HCT116 (cell line): ENCODE data around the gene PDE9A. TPM values are rescaled to one million over a fixed set of nuclear protein-coding genes. Genes with fewer than 3 reads are reported as not detected.

Source experiments
- ATAC-seq: fragments of 200-7000 bp; cut with Tn5 transposase; 2 replicates; pipeline ENCODE4 v1.9.1; 2020; ENCODE audit warnings: mild to moderate bottlenecking, moderate library complexity
- BruUV-seq: library from RNA; stranded (reverse); fragments of 400-500 nt; replicated peaks from 2 replicates; lab custom pipeline; 2021; lab: Mats Ljungman, UMichigan
- CTCF ChIA-PET: fragments of 300-600 bp; sonication (Branson Sonifier 250); formaldehyde crosslinking; loops from one replicate; lab custom pipeline; 2021; ENCODE audit warnings: antibody characterized with exemption; lab: Charles Lee
- POLR2A ChIA-PET: fragments of 300-600, 350-600 bp; sonication (Branson Sonifier 250); formaldehyde crosslinking; loops from one replicate; lab custom pipeline; 2021; ENCODE audit warnings: antibody characterized with exemption; lab: Charles Lee
- RAD21 ChIA-PET, 2 experiments: fragments of 300-600 bp; sonication (Branson Sonifier 250); formaldehyde crosslinking; loops; one replicate each; lab custom pipeline; 2023; ENCODE audit warnings: low total read pairs in 2 of 2; ENCODE audit not compliant: uncharacterized antibody in 2 of 2, unreplicated experiment in 2 of 2, low non-redundant PET in 1 of 2; lab: Charles Lee
- DNase-seq: peaks from one replicate; pipeline ENCODE4 v3.0.0-alpha.2; 2010; ENCODE audit warnings: low read depth, low spot score
- H2AFZ ChIP-seq: fragments of 200-600 bp; shearing (Covaris generic), sonication (generic); 2 replicates; pipeline ENCODE4 v1.6.1; 2017; ENCODE audit warnings: low read depth, mixed run types, mixed read lengths, antibody characterized with exemption, low read length; ENCODE audit not compliant: poor library complexity, severe bottlenecking
- H3K27ac ChIP-seq: 2 replicates; pipeline ENCODE4 v1.5.1; 2012; ENCODE audit warnings: low read depth, low read length
- H3K27me3 ChIP-seq: fragments of 200-600 bp; sonication (generic); 2 replicates; pipeline ENCODE4 v1.6.1; 2016; ENCODE audit warnings: mixed run types, low read length, mixed read lengths; ENCODE audit not compliant: insufficient read depth
- H3K36me3 ChIP-seq, 2 experiments: fragments of 200-500 bp in 1 of 2; fragments of 200-600 bp in 1 of 2; sonication (Bioruptor generic) in 1 of 2; sonication (generic) in 1 of 2; 2 replicates each; pipeline versions ENCODE4 v1.5.1 to v1.6.1; 2014 to 2016; ENCODE audit warnings: low read length in 2 of 2, inconsistent platforms in 1 of 2, mixed read lengths in 1 of 2, mixed run types in 1 of 2; ENCODE audit not compliant: insufficient read depth in 2 of 2, control insufficient read depth in 1 of 2
- H3K4me1 ChIP-seq, 2 experiments: fragments of 200-600 bp in 1 of 2; sonication (generic) in 1 of 2; 2 replicates each; pipeline versions ENCODE4 v1.5.1 to v1.6.1; 2012 to 2017; ENCODE audit warnings: low read length in 2 of 2, inconsistent platforms in 1 of 2, mild to moderate bottlenecking in 1 of 2, mixed read lengths in 1 of 2, mixed run types in 1 of 2, moderate library complexity in 1 of 2; ENCODE audit not compliant: insufficient read depth in 2 of 2, control insufficient read depth in 1 of 2
- H3K4me2 ChIP-seq: fragments of 200-600 bp; sonication (generic); 2 replicates; pipeline ENCODE4 v1.6.1; 2017; ENCODE audit warnings: mixed run types, low read length, mixed read lengths
- H3K4me3 ChIP-seq, 2 experiments: fragments of 200-600 bp in 1 of 2; sonication (generic) in 1 of 2; replicated peaks in 1 of 2; 2 replicates each; pipeline ENCODE4 v1.5.1; 2011 to 2016; ENCODE audit warnings: low read length in 2 of 2, control low read depth in 1 of 2, low read depth in 1 of 2, mild to moderate bottlenecking in 1 of 2, mixed read lengths in 1 of 2, mixed run types in 1 of 2
- H3K79me2 ChIP-seq: fragments of 200-600 bp; sonication (generic); 2 replicates; pipeline ENCODE4 v1.6.1; 2017; ENCODE audit warnings: mild to moderate bottlenecking, mixed run types, low read length, moderate library complexity, mixed read lengths; ENCODE audit not compliant: insufficient read depth
- H3K9ac ChIP-seq: fragments of 200-600 bp; sonication (generic); 2 replicates; pipeline ENCODE4 v1.6.1; 2016; ENCODE audit warnings: low read length, mixed read lengths
- H3K9me2 ChIP-seq: fragments of 200-600 bp; sonication (generic), shearing (Covaris generic); 2 replicates; pipeline ENCODE4 v1.6.1; 2017; ENCODE audit warnings: mixed run types, mild to moderate bottlenecking, moderate library complexity; ENCODE audit not compliant: insufficient read depth
- H3K9me3 ChIP-seq, 2 experiments: fragments of 200-500 bp in 1 of 2; fragments of 200-600 bp in 1 of 2; sonication (Bioruptor generic) in 1 of 2; sonication (generic) in 1 of 2; 2 replicates each; pipeline ENCODE4 v1.6.1; 2014 to 2017; ENCODE audit warnings: low read length in 2 of 2, mixed read lengths in 2 of 2, inconsistent platforms in 1 of 2, low read depth in 1 of 2, mild to moderate bottlenecking in 1 of 2, mixed run types in 1 of 2, moderate library complexity in 1 of 2; ENCODE audit not compliant: control insufficient read depth in 1 of 2, insufficient read depth in 1 of 2
- H4K20me1 ChIP-seq: fragments of 200-600 bp; sonication (generic), shearing (Covaris generic); 2 replicates; pipeline ENCODE4 v1.6.1; 2017; ENCODE audit warnings: mixed run types, mild to moderate bottlenecking, moderate library complexity; ENCODE audit not compliant: insufficient read depth
- CEBPB ChIP-seq: IDR thresholded peaks from 2 replicates; pipeline ENCODE4 v1.6.1; 2012; ENCODE audit warnings: low read depth
- EGR1 ChIP-seq: IDR thresholded peaks from 2 replicates; pipeline ENCODE4 v1.6.1; 2012; ENCODE audit warnings: low read depth
- EZH2phosphoT487 ChIP-seq: fragments of 200-600 bp; IDR thresholded peaks from 2 replicates; pipeline ENCODE4 v1.6.1; 2018; ENCODE audit warnings: antibody characterized with exemption, borderline replicate concordance
- FOSL1 ChIP-seq: IDR thresholded peaks from 2 replicates; pipeline ENCODE4 v1.6.1; 2012; ENCODE audit warnings: low read depth
- JUND ChIP-seq: IDR thresholded peaks from 2 replicates; pipeline ENCODE4 v1.6.1; 2012
- RAD21 ChIP-seq: IDR thresholded peaks from 2 replicates; pipeline ENCODE4 v1.6.1; 2012; ENCODE audit warnings: low read depth, mild to moderate bottlenecking
- REST ChIP-seq: IDR thresholded peaks from 2 replicates; pipeline ENCODE4 v1.6.1; 2012; ENCODE audit warnings: low read depth
- SP1 ChIP-seq: IDR thresholded peaks from 2 replicates; pipeline ENCODE4 v1.6.1; 2012; ENCODE audit warnings: low read depth
- TCF7L2 ChIP-seq: IDR thresholded peaks from 2 replicates; pipeline ENCODE4 v1.7.0; 2011; ENCODE audit warnings: borderline replicate concordance, inconsistent platforms; ENCODE audit not compliant: insufficient read depth, insufficient read length; ENCODE audit errors: extremely low read depth
- ZBTB33 ChIP-seq: IDR thresholded peaks from 2 replicates; pipeline ENCODE4 v1.6.1; 2011; ENCODE audit warnings: mild to moderate bottlenecking, low read length, moderate library complexity; ENCODE audit not compliant: insufficient replicate concordance; ENCODE audit errors: extremely low read depth
- ZFX ChIP-seq: fragments of 450-650 bp; IDR thresholded peaks from 2 replicates; pipeline ENCODE4 v1.6.1; 2017
- ZNF274 ChIP-seq: fragments of 200-500 bp; sonication (Bioruptor generic); IDR thresholded peaks from 2 replicates; pipeline ENCODE4 v1.6.1; 2014; ENCODE audit warnings: mild to moderate bottlenecking, low read depth, low read length, inconsistent platforms
- intact Hi-C: fragments of 100-400 bp; cut with micrococcal nuclease; formaldehyde crosslinking; loops from 2 replicates; pipeline ENCODE4 v1.10.0; 2022
- total RNA-seq: library from RNA; stranded (reverse); gene quantifications from one replicate; pipeline ENCODE4 v1.2.1, GENCODE V29; 2021; ENCODE audit not compliant: unreplicated experiment
- TF ChIP-seq, protein P1 (sequence below), 3 experiments: fragments of 200-600 bp in 1 of 3; sonication (generic) in 1 of 3; IDR thresholded peaks in 2 of 3; conservative IDR thresholded peaks in 1 of 3; 2 replicates each; pipeline ENCODE4 v1.5.1; 2012 to 2017; ENCODE audit warnings: low read depth in 2 of 3, low read length in 2 of 3, antibody characterized with exemption in 1 of 3, borderline replicate concordance in 1 of 3, control low read depth in 1 of 3, mild to moderate bottlenecking in 1 of 3, mixed read lengths in 1 of 3, mixed run types in 1 of 3, moderate library complexity in 1 of 3; ENCODE audit not compliant: insufficient read depth in 1 of 3

Gene PDE9A
- total RNA-seq, 1 experiment from 2014 or later = 31.4 TPM

DNA sequence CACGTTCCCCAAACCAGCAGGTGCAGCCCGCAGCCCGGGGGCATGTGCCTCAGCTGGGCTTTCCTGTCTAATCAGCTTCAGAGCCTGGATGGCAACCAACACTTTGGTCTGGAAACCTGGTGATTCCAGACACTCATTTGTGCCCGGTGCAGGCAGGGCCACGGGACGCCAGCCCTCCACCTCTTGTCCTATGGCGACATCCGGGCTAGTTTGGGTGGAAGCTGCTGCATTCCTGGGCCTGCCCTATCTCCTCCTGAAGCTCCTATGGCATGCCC, 114.1 kb downstream of the PDE9A start:
- ATAC-seq = no peak
- BruUV-seq = no TSS peak

DNA sequence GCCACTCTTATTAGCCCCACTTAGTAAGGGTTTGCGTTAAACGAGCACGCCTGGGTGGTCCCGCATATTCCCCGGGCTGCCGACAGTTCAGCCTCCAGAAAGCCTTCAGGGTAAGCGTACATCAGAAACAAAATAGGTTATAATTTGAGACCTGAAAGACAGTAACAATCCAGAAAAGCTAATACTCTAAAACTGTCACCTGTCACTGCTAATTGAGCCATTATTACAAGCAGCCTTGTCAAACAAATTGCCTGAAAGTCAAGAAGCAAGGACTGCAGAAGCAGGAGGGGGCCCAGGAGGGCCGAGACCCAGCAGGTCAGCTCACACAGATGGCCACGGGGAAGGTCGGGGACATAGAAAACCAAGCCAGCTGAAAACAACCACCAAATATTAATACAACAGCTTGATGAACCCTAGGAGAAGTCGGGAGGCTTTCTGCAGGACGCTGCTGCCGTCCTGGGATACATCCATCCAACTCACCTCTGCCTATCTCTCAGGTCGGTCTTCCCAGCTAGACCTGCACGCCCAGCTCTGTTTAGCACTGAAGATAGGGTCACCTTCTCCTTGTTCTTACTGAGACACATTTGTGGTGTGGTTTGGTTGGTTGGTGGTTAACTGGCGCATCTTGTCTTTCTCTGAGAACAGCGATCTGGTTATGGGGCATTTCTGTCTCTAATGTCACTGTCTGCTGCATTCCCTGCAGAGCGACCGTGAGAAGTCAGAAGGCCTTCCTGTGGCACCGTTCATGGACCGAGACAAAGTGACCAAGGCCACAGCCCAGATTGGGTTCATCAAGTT, 115.1 kb downstream of the PDE9A start:
- Histone ChIP-seq H3K79me2 (no peaks in the 10 kb centered on the region), H3K27me3 (no peaks in the 10 kb centered on the region)
- CTCF ChIA-PET = no interaction called here

More for the DNA sequence above, 114.1 kb downstream of the PDE9A start:
- Histone ChIP-seq H3K27me3 (no peaks in the 10 kb centered on the region), H3K27ac (no peak overlapping the region), H3K36me3 (peaks cover 9 to 12% of the 10 kb centered on the region in 2 experiments), H2AFZ (no peak overlapping the region), H3K9ac (no peak overlapping the region), H3K79me2 (no peaks in the 10 kb centered on the region), H3K4me2 (no peak overlapping the region), H3K9me3 (no peaks in the 10 kb centered on the region), H3K9me2 (no peaks in the 10 kb centered on the region), H3K4me3 (no peak overlapping the region), H4K20me1 (no peaks in the 10 kb centered on the region), H3K4me1 (no peaks in the 10 kb centered on the region)
- RAD21 ChIA-PET = no interaction called here
- no peak for TF ChIP-seq SP1
- no peak for TF ChIP-seq EGR1
- TF ChIP-seq ZFX = no peak
- TF ChIP-seq RAD21 = no peak
- TF ChIP-seq, protein P1, sequence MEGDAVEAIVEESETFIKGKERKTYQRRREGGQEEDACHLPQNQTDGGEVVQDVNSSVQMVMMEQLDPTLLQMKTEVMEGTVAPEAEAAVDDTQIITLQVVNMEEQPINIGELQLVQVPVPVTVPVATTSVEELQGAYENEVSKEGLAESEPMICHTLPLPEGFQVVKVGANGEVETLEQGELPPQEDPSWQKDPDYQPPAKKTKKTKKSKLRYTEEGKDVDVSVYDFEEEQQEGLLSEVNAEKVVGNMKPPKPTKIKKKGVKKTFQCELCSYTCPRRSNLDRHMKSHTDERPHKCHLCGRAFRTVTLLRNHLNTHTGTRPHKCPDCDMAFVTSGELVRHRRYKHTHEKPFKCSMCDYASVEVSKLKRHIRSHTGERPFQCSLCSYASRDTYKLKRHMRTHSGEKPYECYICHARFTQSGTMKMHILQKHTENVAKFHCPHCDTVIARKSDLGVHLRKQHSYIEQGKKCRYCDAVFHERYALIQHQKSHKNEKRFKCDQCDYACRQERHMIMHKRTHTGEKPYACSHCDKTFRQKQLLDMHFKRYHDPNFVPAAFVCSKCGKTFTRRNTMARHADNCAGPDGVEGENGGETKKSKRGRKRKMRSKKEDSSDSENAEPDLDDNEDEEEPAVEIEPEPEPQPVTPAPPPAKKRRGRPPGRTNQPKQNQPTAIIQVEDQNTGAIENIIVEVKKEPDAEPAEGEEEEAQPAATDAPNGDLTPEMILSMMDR (IDR thresholded peaks at IDR 0.05 in 2 of 3, conservative IDR thresholded peaks at IDR 0.05 in 1 of 3; ENCODE audit: borderline replicate concordance in 1 of 3, insufficient read depth in 1 of 3, low read depth in 2 of 3, low read length in 2 of 3) = no peak
- TF ChIP-seq CEBPB = no peak
- TF ChIP-seq TCF7L2 = no peak
- TF ChIP-seq FOSL1 = no peak
- no peak for TF ChIP-seq EZH2phosphoT487
- POLR2A ChIA-PET = no interaction called here
- no peak for DNase-seq
- CTCF ChIA-PET = no interaction called here
- intact Hi-C loops = no loop called here

More for the DNA sequence above, 115.1 kb downstream of the PDE9A start:
- ATAC-seq (no peak), DNase-seq (no peak)
- Histone ChIP-seq H3K4me2 (no peak overlapping the region), H3K4me1 (no peaks in the 10 kb centered on the region), H3K9me3 (no peaks in the 10 kb centered on the region), H4K20me1 (no peaks in the 10 kb centered on the region), H3K9ac (no peak overlapping the region), H3K4me3 (no peak overlapping the region), H3K36me3 (peaks cover 9 to 12% of the 10 kb centered on the region in 2 experiments), H2AFZ (no peak overlapping the region), H3K9me2 (no peaks in the 10 kb centered on the region), H3K27ac (no peak overlapping the region)
- ChIA-PET POLR2A (no interaction called here), RAD21 (no interaction called here)
- intact Hi-C loops = no loop called here
- no TSS peak for BruUV-seq
- TF ChIP-seq ZNF274 (no peak), ZBTB33 (no peak), CEBPB (no peak), REST (no peak), JUND (no peak)
